ENCODE data around the gene SREBF1.
A peak's percentile ranks its signal among the peaks of the same experiment; 100 is the strongest.

SREBF1 gene

GRCh38 chr17:17792037-17792550 is 44.7 kb downstream of the SREBF1 start:
- DNase-seq = no peak

- no peak for DNase-seq
These were observed 45.9 kb downstream of the SREBF1 start for GRCh38 chr17:17790637-17791464.

DNA sequence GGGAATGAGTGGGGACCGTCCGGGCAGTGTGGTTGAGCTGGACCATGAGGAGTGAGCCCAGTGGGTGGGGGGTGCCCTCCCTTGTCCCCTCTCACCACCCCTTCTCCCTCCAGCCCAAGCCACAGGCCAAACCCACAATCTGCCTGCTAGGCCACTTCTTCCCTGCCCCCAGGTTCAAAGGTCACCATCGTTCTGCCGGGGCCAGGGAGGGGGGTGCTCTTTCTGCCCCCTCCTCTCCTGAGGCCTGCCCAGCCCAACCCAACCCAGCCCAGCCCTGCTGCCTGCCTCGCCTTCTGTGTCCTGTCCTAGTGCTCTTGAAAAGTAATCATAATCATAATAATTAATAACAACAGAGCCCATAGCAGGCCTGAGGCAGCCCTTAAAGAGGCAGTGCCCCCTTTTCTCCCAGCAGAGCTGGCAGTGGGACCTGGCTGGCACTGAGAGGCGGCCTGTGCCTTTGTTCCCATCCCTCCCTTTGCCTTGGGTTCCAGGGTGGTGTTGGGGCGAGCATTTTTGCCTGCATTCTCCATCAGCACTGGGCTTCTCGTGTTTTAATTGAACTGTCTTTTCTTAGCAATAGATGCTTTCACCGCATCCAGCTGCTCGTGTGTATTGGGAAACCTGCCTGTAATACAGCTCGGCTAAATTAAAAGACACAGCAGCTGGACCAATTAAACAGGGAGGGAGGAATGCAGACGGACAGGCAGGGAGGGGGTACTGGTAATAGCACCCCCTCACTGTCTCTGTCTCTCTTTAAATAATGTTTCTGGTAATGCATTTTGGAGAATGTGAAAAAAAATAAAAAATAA is 46.8 kb downstream of the SREBF1 start:
- DNase-seq = no peak

- DNase-seq = no peak
These were observed 47.4 kb downstream of the SREBF1 start for GRCh38 chr17:17789410-17789809.

DNA sequence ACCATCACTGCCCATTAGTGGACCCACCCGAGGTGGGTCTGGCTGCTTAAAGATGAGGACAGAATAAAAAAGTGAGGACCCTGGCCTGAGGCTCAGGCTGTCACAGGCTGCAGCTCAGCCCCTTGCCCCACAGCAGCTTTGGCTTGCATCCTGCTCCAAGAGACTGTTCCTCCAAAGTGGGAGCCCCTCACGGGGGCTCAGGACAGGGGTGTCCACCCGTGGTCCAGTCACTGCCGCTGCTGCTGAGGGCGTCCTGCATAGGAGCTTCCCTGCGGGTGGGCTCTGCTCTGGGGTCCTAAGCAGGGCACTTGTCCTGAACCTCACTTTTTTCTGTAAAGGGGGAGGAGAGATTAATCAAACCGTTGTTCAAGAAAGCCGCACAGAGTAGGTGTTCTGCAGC is 47.8 kb downstream of the SREBF1 start:
- no peak for DNase-seq

DNA sequence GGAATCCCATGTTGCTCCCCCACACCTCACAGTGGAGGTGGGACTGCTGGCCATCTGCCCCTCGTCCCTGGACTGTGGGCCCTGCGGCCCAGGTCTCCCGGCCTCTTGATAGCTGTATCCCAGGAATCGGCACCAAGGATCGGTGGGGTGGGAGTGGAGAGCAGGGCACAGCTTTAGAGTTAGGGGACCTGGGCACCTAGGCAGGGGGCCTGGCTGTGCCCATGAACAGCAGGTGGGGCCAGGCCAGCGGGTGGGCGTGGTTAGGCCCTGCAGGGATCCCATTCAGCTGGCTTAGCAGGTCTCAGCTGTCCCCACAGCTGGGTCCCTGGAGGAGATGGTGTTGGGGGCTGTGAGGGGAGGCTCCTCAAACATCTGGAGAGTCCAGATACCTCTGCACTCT is 49.2 kb downstream of the SREBF1 start:
- no peak for DNase-seq

GRCh38 chr17:17786998-17787397 is 49.8 kb downstream of the SREBF1 start:
- no peak for DNase-seq

DNA sequence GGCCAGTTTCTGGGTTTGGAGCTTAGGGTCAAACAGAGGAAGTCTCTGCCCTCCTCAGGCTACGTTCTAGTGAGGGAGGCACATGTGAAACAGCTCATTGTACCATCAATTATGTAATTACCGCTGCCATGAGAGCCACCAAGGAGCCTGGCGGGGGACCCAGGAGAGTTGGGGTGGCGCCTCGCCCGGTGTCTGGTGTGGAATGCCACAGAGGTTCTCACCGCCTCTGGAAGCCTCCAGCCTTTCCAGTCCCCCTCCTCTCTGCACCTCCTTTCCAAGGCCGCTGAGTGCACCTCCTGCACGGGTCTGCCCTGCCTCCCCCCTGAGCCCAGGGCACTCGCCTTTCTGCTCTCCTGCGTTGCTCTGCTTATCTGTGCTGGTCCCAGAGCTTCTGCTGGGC is 51.4 kb downstream of the SREBF1 start:
- DNase-seq = no peak

DNA sequence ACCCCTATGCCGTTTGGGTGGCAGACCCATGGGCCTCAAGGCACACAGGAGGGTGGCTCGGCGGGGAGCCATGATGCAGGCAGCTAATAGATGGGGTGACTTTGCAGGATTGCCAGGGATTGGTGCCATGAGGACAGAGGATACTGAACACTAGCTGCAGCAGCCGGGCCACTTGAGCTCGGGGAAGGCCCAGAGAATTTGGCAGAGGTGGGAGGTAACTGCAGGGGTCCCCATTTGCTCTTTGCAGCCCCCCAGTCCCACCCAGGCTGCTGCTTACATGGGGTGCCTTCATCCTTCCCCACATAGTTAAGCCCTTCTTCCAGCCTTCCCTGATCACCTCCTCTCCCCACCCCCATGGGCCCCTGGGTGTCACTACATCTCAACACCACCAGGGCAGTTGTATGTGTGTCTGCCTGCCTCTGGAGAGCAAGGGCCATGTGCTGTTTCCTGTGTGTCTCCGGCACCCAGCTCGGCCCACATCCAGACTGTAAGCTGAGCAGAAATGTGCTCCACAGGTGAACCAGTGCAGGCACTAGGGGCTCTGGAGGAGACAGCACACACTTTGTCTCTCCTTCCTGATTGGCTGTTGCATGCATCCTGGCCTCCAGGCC is 52.0 kb downstream of the SREBF1 start:
- no peak for DNase-seq

- peak; percentile 79 for DNase-seq
These were observed 52.7 kb downstream of the SREBF1 start for GRCh38 chr17:17783825-17784656.

DNA sequence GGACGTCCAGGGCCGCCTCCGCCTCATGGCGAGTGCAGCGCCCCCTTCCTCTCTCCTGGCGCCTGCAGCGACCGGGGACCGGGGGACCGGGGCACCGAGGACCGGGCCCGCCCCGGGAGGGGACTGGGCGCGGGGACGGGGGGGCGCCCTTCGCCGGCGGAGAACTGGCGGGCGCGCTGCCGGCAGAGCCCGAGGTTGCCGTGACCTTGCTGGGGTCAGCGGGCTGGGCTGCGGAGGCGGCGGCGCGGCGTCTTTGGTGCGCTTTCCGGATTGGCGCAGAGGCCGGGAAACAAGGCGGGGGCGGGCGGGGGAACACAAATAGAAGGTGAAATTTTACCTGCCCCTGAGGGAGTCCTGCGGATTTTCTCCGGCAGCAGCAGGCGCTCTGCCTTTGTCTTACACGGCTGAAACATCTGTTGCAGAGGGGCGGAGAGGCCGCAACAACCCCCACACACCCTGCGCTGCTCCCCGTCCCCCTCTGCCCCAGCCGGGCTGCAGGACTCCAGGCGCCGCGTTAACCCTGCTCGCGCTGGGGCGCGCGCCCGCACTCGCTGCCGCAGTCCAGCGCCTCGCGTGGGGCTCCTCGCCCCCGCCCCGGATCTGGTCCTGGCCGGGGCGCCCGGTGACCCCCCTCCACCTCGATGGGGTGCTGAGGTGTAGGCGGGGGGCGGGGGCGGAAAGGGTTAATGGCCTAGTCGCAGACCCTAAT is 53.5 kb downstream of the SREBF1 start:
- DNase-seq = no peak

DNA sequence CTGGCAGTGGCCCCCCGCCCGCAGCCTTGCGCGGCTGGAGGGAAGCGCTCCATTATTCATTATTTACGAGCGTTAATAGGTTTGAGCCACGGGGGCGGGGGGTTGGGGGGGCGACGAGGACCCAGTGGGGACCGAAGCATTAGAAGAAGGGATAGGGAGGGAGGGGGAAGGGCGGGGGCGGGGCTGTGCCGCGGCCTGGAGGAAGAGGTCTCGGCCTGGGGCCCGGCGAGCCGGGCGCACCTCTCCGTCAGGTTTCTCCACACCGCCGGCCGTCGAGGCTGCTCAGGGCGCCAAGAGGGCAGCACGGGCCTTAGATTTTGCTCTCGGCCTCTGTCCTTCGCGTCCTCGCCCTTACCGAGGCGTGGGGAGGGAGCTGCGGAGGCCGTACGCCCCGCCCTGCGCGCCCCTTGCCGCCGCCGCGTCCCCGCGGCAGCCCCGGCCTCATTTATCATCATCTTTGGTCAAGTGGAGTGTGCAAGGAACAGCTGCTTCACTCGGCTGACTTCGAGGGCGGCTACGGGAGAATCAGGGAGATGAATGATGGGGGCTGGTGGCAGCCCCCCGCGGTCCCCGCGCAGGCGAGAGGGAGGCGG is 54.2 kb downstream of the SREBF1 start:
- DNase-seq = no peak

DNA sequence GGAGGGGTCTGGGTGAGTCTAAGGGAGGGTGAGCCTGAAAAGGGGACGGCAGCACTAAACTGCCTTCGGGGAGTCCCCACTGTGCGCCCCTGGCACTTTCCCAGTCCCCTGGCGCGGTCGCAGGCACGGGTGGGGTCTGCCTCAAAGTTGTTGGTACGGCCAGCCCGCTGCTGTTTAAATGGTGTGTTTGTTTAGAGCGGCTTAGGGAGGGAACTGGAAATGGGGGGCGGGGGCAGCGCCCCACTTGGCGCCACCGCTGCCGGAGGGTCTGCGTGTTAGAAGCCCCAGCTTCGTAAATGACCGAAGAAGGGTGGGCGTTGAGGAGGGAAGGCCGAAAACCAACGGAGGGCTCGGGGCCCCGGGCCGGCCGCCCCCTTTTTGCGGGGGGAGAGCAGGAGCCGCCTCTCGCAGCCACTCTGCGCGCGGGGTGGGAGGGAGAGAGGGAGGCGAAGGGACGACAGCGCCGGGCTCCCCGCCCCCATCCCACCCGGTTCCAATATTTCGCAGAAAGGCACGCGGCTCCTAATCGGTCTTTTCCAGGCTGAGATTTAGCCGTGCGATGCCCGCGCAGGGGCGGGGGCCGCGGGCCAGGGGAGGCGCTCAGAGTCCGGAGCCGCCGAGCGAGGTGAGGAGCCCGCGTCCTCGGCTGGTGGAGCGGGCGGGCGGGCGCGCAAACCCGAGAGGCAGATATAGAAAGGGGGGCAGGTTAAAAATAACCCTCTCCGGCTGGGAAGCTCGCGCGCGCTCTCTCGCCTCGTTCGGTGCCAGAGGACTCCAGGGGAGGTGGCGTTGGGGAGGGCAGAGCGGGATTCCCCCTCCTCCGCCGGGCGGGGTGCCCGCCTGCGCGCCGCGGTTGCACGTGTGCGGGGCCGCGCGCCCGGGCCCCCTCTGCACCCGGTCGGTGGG is 54.9 kb downstream of the SREBF1 start:
- peak; percentile 58 for DNase-seq

- DNase-seq = peak; percentile 87
These were observed 55.7 kb downstream of the SREBF1 start for GRCh38 chr17:17780922-17781590.

GRCh38 chr17:17779015-17779611 is 57.7 kb downstream of the SREBF1 start:
- DNase-seq = no peak

GRCh38 chr17:17778308-17779014 is 58.3 kb downstream of the SREBF1 start:
- peak; percentile 68 for DNase-seq

GRCh38 chr17:17776889-17777288 is 59.9 kb downstream of the SREBF1 start:
- DNase-seq = no peak

GRCh38 chr17:17774009-17774881 is 62.5 kb downstream of the SREBF1 start:
- DNase-seq = no peak

Data from fibroblast of skin of right quadriceps (primary cell).